NCI-H1417 (cell line): Measurements from ENCODE around the gene RPAP3.

Source experiments
- DNase-seq, 3 experiments: peaks; one replicate each; lab custom pipeline; 2025; lab: John Stamatoyannopoulos, UW

RPAP3 gene

GRCh38 chr12:47743311-47743860 is 37.6 kb upstream of the RPAP3 start:
- DNase-seq = peak in 1 of 3 experiments; percentile 49

GRCh38 chr12:47742253-47742825 is 36.5 kb upstream of the RPAP3 start:
- peak in 2 of 3 experiments; percentile 14 to 54 for DNase-seq

- DNase-seq = peak; percentile 49 to 96 (median 85)
Observed at GRCh38 chr12:47741340-47741703, 35.5 kb upstream of the RPAP3 start.

- peak in 1 of 3 experiments; percentile 51 for DNase-seq
Observed at GRCh38 chr12:47740606-47741339, 34.9 kb upstream of the RPAP3 start.

GRCh38 chr12:47739979-47740378 is 34.1 kb upstream of the RPAP3 start:
- no peak for DNase-seq

GRCh38 chr12:47739297-47739696 is 33.5 kb upstream of the RPAP3 start:
- no peak for DNase-seq

GRCh38 chr12:47737936-47738594 is 32.2 kb upstream of the RPAP3 start:
- no peak for DNase-seq

GRCh38 chr12:47736877-47737676 is 31.2 kb upstream of the RPAP3 start:
- DNase-seq = no peak

- no peak for DNase-seq
Observed at GRCh38 chr12:47736216-47736615, 30.4 kb upstream of the RPAP3 start.

- no peak for DNase-seq
Observed at GRCh38 chr12:47735649-47736048, 29.8 kb upstream of the RPAP3 start.

GRCh38 chr12:47734725-47735480 is 29.1 kb upstream of the RPAP3 start:
- peak in 2 of 3 experiments; percentile 36 to 70 for DNase-seq

- no peak for DNase-seq
Observed at GRCh38 chr12:47733142-47733541, 27.3 kb upstream of the RPAP3 start.

GRCh38 chr12:47732504-47732903 is 26.7 kb upstream of the RPAP3 start:
- DNase-seq = no peak

GRCh38 chr12:47731723-47732122 is 25.9 kb upstream of the RPAP3 start:
- no peak for DNase-seq

GRCh38 chr12:47730341-47730744 is 24.5 kb upstream of the RPAP3 start:
- DNase-seq = peak in 2 of 3 experiments; percentile 44 to 77

- DNase-seq = no peak
Observed at GRCh38 chr12:47729233-47729632, 23.4 kb upstream of the RPAP3 start.

- no peak for DNase-seq
Observed at GRCh38 chr12:47725893-47726292, 20.1 kb upstream of the RPAP3 start.

- DNase-seq = no peak
Observed at GRCh38 chr12:47725091-47725772, 19.4 kb upstream of the RPAP3 start, which contains the start of gene ENDOU. Gene ENDOU, minus strand, starts transcription at chr12:47725490. Its CDS starts 77 bp downstream, at chr12:47725413.

- DNase-seq = no peak
Observed at GRCh38 chr12:47722941-47723631, 17.3 kb upstream of the RPAP3 start.
